ENCODE measurements around the gene CHEK1. TPM values are rescaled to one million over a fixed set of nuclear protein-coding genes. Genes with fewer than 3 reads are reported as not detected.

CHEK1 gene
- polyA plus RNA-seq, 2 donors: 4.2 to 6.7 TPM

- Histone ChIP-seq H3K4me1 (ENCODE audit: control insufficient read depth in 2 of 2, insufficient read depth in 2 of 2, low read length in 1 of 2) (no peaks in the 10 kb centered on the region), H3K4me3 (ENCODE audit: low read depth in 1 of 2, low read length in 2 of 2) (peak within 1 kb of the TSS; percentile 87 to 91), H3K36me3 (ENCODE audit: control insufficient read depth in 2 of 2, insufficient read depth in 2 of 2, low read length in 1 of 2) (no peaks in the 10 kb centered on the region), H3K27ac (ENCODE audit: low read depth in 2 of 2, low read length in 1 of 2) (peak within 1 kb of the TSS; percentile 97 to 100), H3K27me3 (ENCODE audit: control insufficient read depth in 1 of 2, insufficient read depth in 2 of 2, low read length in 2 of 2) (no peaks in the 10 kb centered on the region), H3K9me3 (ENCODE audit: control insufficient read depth in 2 of 2, insufficient read depth in 1 of 2, low read depth in 1 of 2, low read length in 1 of 2) (no peaks in the 10 kb centered on the region)
- 0% methylated on average over 55 of the region's 55 CpGs for WGBS, 2 donors
Measured at GRCh38 chr11:125592305-125593113, 32.5 kb upstream of the CHEK1 start, which contains the start of gene STT3A. STT3A (plus strand) TSS chr11:125592852; CDS start chr11:125595916, 3,064 bp downstream.

GRCh38 chr11:125593114-125593820 lies 31.7 kb upstream of the CHEK1 start:
- WGBS, 2 donors: 0 to 1% methylated on average over 18 of the region's 18 CpGs
- no peaks in the 10 kb centered on the region for H3K27me3 ChIP-seq (ENCODE audit: control insufficient read depth in 1 of 2, insufficient read depth in 2 of 2, low read length in 2 of 2)

DNA sequence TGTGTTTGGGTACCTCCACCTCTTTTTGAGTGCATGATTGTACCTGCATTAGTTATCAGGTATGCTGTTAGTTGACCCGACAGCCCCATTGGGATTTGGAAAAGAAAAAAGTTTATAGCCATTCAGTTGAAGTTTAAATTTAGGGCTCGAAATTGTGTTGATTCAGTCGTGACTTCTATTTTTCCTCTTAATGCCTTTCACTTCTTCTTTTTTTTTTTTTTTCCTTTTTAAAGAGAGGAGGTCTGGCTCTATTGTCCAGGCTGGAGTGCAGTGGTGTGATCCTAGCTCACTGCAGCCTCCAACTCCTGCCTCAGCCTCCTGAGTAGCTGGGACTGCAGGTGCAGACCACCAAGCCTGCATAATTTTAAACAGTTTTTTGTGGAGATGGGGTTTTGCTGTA lies 30.0 kb upstream of the CHEK1 start:
- Histone ChIP-seq H3K4me1 (ENCODE audit: control insufficient read depth in 2 of 2, insufficient read depth in 2 of 2, low read length in 1 of 2) (no peaks in the 10 kb centered on the region), H3K9me3 (ENCODE audit: control insufficient read depth in 2 of 2, insufficient read depth in 1 of 2, low read depth in 1 of 2, low read length in 1 of 2) (no peaks in the 10 kb centered on the region), H3K27me3 (ENCODE audit: control insufficient read depth in 1 of 2, insufficient read depth in 2 of 2, low read length in 2 of 2) (no peaks in the 10 kb centered on the region), H3K27ac (ENCODE audit: low read depth in 2 of 2, low read length in 1 of 2) (no peak overlapping the region), H3K36me3 (ENCODE audit: control insufficient read depth in 2 of 2, insufficient read depth in 2 of 2, low read length in 1 of 2) (no peaks in the 10 kb centered on the region), H3K4me3 (ENCODE audit: low read depth in 1 of 2, low read length in 2 of 2) (no peak overlapping the region)
- 58 to 79% methylated on average over 3 of the region's 3 CpGs for WGBS, 2 donors

More at GRCh38 chr11:125593114-125593820, 31.7 kb upstream of the CHEK1 start:
- H3K4me1 ChIP-seq (ENCODE audit: control insufficient read depth in 2 of 2, insufficient read depth in 2 of 2, low read length in 1 of 2): no peaks in the 10 kb centered on the region
- H3K27ac ChIP-seq (ENCODE audit: low read depth in 2 of 2, low read length in 1 of 2): peak overlapping the region; percentile 74 to 92
- no peaks in the 10 kb centered on the region for H3K36me3 ChIP-seq (ENCODE audit: control insufficient read depth in 2 of 2, insufficient read depth in 2 of 2, low read length in 1 of 2)
- no peaks in the 10 kb centered on the region for H3K9me3 ChIP-seq (ENCODE audit: control insufficient read depth in 2 of 2, insufficient read depth in 1 of 2, low read depth in 1 of 2, low read length in 1 of 2)
- peak overlapping the region; percentile 85 to 91 for H3K4me3 ChIP-seq (ENCODE audit: low read depth in 1 of 2, low read length in 2 of 2)

- Histone ChIP-seq H3K27me3 (ENCODE audit: control insufficient read depth in 1 of 2, insufficient read depth in 2 of 2, low read length in 2 of 2) (no peaks in the 10 kb centered on the region), H3K27ac (ENCODE audit: low read depth in 2 of 2, low read length in 1 of 2) (no peak overlapping the region), H3K36me3 (ENCODE audit: control insufficient read depth in 2 of 2, insufficient read depth in 2 of 2, low read length in 1 of 2) (peaks cover 3 to 7% of the 10 kb centered on the region in 2 donors), H3K4me1 (ENCODE audit: control insufficient read depth in 2 of 2, insufficient read depth in 2 of 2, low read length in 1 of 2) (no peaks in the 10 kb centered on the region), H3K9me3 (ENCODE audit: control insufficient read depth in 2 of 2, insufficient read depth in 1 of 2, low read depth in 1 of 2, low read length in 1 of 2) (no peaks in the 10 kb centered on the region), H3K4me3 (ENCODE audit: low read depth in 1 of 2, low read length in 2 of 2) (no peak overlapping the region)
- 95 to 97% methylated on average over 2 of the region's 2 CpGs for WGBS, 2 donors
Measured at GRCh38 chr11:125600663-125601062, 24.3 kb upstream of the CHEK1 start.

GRCh38 chr11:125603207-125603606 lies 21.8 kb upstream of the CHEK1 start:
- H3K27me3 ChIP-seq (ENCODE audit: control insufficient read depth in 1 of 2, insufficient read depth in 2 of 2, low read length in 2 of 2): no peaks in the 10 kb centered on the region
- H3K36me3 ChIP-seq (ENCODE audit: control insufficient read depth in 2 of 2, insufficient read depth in 2 of 2, low read length in 1 of 2): peaks cover 12 to 13% of the 10 kb centered on the region in 2 donors
- H3K4me3 ChIP-seq (ENCODE audit: low read depth in 1 of 2, low read length in 2 of 2): no peak overlapping the region
- 85% methylated on average over 3 of the region's 3 CpGs for WGBS, 2 donors
- H3K27ac ChIP-seq (ENCODE audit: low read depth in 2 of 2, low read length in 1 of 2): no peak overlapping the region
- no peaks in the 10 kb centered on the region for H3K4me1 ChIP-seq (ENCODE audit: control insufficient read depth in 2 of 2, insufficient read depth in 2 of 2, low read length in 1 of 2)
- H3K9me3 ChIP-seq (ENCODE audit: control insufficient read depth in 2 of 2, insufficient read depth in 1 of 2, low read depth in 1 of 2, low read length in 1 of 2): no peaks in the 10 kb centered on the region

DNA sequence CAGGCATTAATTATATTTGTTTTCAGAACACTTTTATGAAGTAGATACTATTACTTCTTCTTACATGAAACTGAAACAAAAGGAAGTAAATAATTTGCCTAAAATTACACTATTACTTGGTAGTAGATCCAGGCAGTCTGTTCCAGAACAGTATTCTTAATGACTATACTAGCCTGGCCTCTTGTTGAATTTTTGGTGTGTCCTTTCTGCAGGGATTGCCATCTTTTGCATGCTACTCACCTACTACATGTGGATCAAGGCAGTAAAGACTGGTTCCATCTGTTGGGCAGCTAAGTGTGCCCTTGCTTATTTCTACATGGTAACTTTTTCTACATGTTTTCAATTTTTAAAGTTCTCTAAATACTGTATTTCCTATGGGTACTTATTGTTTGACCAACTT lies 19.5 kb upstream of the CHEK1 start:
- H3K4me3 ChIP-seq (ENCODE audit: low read depth in 1 of 2, low read length in 2 of 2): no peak overlapping the region
- no peaks in the 10 kb centered on the region for H3K4me1 ChIP-seq (ENCODE audit: control insufficient read depth in 2 of 2, insufficient read depth in 2 of 2, low read length in 1 of 2)
- H3K27ac ChIP-seq (ENCODE audit: low read depth in 2 of 2, low read length in 1 of 2): no peak overlapping the region
- no peaks in the 10 kb centered on the region for H3K27me3 ChIP-seq (ENCODE audit: control insufficient read depth in 1 of 2, insufficient read depth in 2 of 2, low read length in 2 of 2)
- H3K9me3 ChIP-seq (ENCODE audit: control insufficient read depth in 2 of 2, insufficient read depth in 1 of 2, low read depth in 1 of 2, low read length in 1 of 2): no peaks in the 10 kb centered on the region
- H3K36me3 ChIP-seq (ENCODE audit: control insufficient read depth in 2 of 2, insufficient read depth in 2 of 2, low read length in 1 of 2): peaks cover 16 to 17% of the 10 kb centered on the region in 2 donors

GRCh38 chr11:125609545-125609944 lies 15.4 kb upstream of the CHEK1 start:
- H3K36me3 ChIP-seq (ENCODE audit: control insufficient read depth in 2 of 2, insufficient read depth in 2 of 2, low read length in 1 of 2): peaks cover 20 to 23% of the 10 kb centered on the region in 2 donors
- no peaks in the 10 kb centered on the region for H3K4me1 ChIP-seq (ENCODE audit: control insufficient read depth in 2 of 2, insufficient read depth in 2 of 2, low read length in 1 of 2)
- no peaks in the 10 kb centered on the region for H3K9me3 ChIP-seq (ENCODE audit: control insufficient read depth in 2 of 2, insufficient read depth in 1 of 2, low read depth in 1 of 2, low read length in 1 of 2)
- 88 to 89% methylated on average over 7 of the region's 7 CpGs for WGBS, 2 donors
- H3K27ac ChIP-seq (ENCODE audit: low read depth in 2 of 2, low read length in 1 of 2): no peak overlapping the region
- no peak overlapping the region for H3K4me3 ChIP-seq (ENCODE audit: low read depth in 1 of 2, low read length in 2 of 2)
- H3K27me3 ChIP-seq (ENCODE audit: control insufficient read depth in 1 of 2, insufficient read depth in 2 of 2, low read length in 2 of 2): no peaks in the 10 kb centered on the region

- Histone ChIP-seq H3K9me3 (ENCODE audit: control insufficient read depth in 2 of 2, insufficient read depth in 1 of 2, low read depth in 1 of 2, low read length in 1 of 2) (no peaks in the 10 kb centered on the region), H3K27me3 (ENCODE audit: control insufficient read depth in 1 of 2, insufficient read depth in 2 of 2, low read length in 2 of 2) (no peaks in the 10 kb centered on the region), H3K27ac (ENCODE audit: low read depth in 2 of 2, low read length in 1 of 2) (no peak overlapping the region), H3K36me3 (ENCODE audit: control insufficient read depth in 2 of 2, insufficient read depth in 2 of 2, low read length in 1 of 2) (peaks cover 7 to 16% of the 10 kb centered on the region in 2 donors), H3K4me3 (ENCODE audit: low read depth in 1 of 2, low read length in 2 of 2) (no peak overlapping the region), H3K4me1 (ENCODE audit: control insufficient read depth in 2 of 2, insufficient read depth in 2 of 2, low read length in 1 of 2) (no peaks in the 10 kb centered on the region)
- 73 to 86% methylated on average over 4 of the region's 4 CpGs for WGBS, 2 donors
Measured at GRCh38 chr11:125618383-125618782, 6.6 kb upstream of the CHEK1 start.

- Histone ChIP-seq H3K27me3 (ENCODE audit: control insufficient read depth in 1 of 2, insufficient read depth in 2 of 2, low read length in 2 of 2) (no peaks in the 10 kb centered on the region), H3K9me3 (ENCODE audit: control insufficient read depth in 2 of 2, insufficient read depth in 1 of 2, low read depth in 1 of 2, low read length in 1 of 2) (no peaks in the 10 kb centered on the region), H3K4me1 (ENCODE audit: control insufficient read depth in 2 of 2, insufficient read depth in 2 of 2, low read length in 1 of 2) (no peaks in the 10 kb centered on the region), H3K27ac (ENCODE audit: low read depth in 2 of 2, low read length in 1 of 2) (no peak overlapping the region), H3K4me3 (ENCODE audit: low read depth in 1 of 2, low read length in 2 of 2) (no peak overlapping the region), H3K36me3 (ENCODE audit: control insufficient read depth in 2 of 2, insufficient read depth in 2 of 2, low read length in 1 of 2) (peaks cover 7 to 11% of the 10 kb centered on the region in 2 donors)
- 67 to 74% methylated on average over 2 of the region's 2 CpGs for WGBS, 2 donors
Measured at GRCh38 chr11:125621995-125622394, 3.0 kb upstream of the CHEK1 start.

Measured in esophagus (tissue), 2 donors.